GM12878 (cell line): ENCODE data around the gene ATL3. TPM values are rescaled to one million over a fixed set of nuclear protein-coding genes. Genes with fewer than 3 reads are reported as not detected.

Experiments used
- ATAC-seq: fragments of 200-7000 bp; cut with Tn5 transposase; 3 replicates; pipeline ENCODE4 v1.9.1; 2020; ENCODE audit warnings: mild to moderate bottlenecking, moderate library complexity
- BruUV-seq: library from RNA; stranded (reverse); fragments of 400-500 nt; replicated peaks from 2 replicates; lab custom pipeline; 2021; lab: Mats Ljungman, UMichigan
- CTCF ChIA-PET: fragments of 300-600 bp; sonication (Branson Sonifier 250); formaldehyde crosslinking; extraction: SDS; loops from one replicate; lab custom pipeline; 2021; ENCODE audit warnings: inconsistent platforms; lab: Yijun Ruan, JAX
- POLR2A ChIA-PET: fragments of 350-600 bp; formaldehyde crosslinking; extraction: SDS; loops from one replicate; lab custom pipeline; 2021; ENCODE audit warnings: inconsistent platforms; lab: Charles Lee
- RAD21 ChIA-PET: fragments of 300-600 bp; sonication (Branson Sonifier 250); formaldehyde crosslinking; loops from one replicate; lab custom pipeline; 2023; ENCODE audit warnings: antibody characterized with exemption; ENCODE audit not compliant: unreplicated experiment; lab: Charles Lee
- SMC1A ChIA-PET: fragments of 300-600 bp; sonication (Branson Sonifier 250); formaldehyde crosslinking; loops from one replicate; lab custom pipeline; 2023; ENCODE audit not compliant: unreplicated experiment, uncharacterized antibody; lab: Charles Lee
- DNase-seq: peaks from one replicate; pipeline ENCODE4 v3.0.0-alpha.2; 2011; ENCODE audit warnings: low read depth, low spot score
- FAIRE-seq: peaks from 3 replicates; lab custom pipeline; 2011; peaks lifted over from hg19 to GRCh38; lab: Jason Lieb, UNC
- H2AFZ ChIP-seq: 2 replicates; pipeline ENCODE4 v1.6.0; 2011; ENCODE audit warnings: low read depth, low read length, control low read depth; ENCODE audit not compliant: control insufficient read depth
- H3K27ac ChIP-seq: 2 replicates; pipeline ENCODE4 v1.5.1; 2011; ENCODE audit warnings: control low read depth; ENCODE audit not compliant: control insufficient read depth, insufficient read depth
- H3K27me3 ChIP-seq, 2 experiments: replicated peaks in 1 of 2; 2 replicates each; pipeline versions ENCODE4 v1.6.0 to v1.6.1; 2011; ENCODE audit warnings: low read length in 1 of 2; ENCODE audit not compliant: control insufficient read depth in 2 of 2, insufficient read depth in 2 of 2
- H3K36me3 ChIP-seq, 2 experiments: 2 replicates each; pipeline ENCODE4 v1.5.1; 2011; ENCODE audit warnings: low read length in 1 of 2; ENCODE audit not compliant: control insufficient read depth in 2 of 2, insufficient read depth in 2 of 2
- H3K4me1 ChIP-seq: 2 replicates; pipeline ENCODE4 v1.6.1; 2011; ENCODE audit warnings: mild to moderate bottlenecking, low read length, moderate library complexity, mixed read lengths; ENCODE audit not compliant: control insufficient read depth, insufficient read depth
- H3K4me2 ChIP-seq: 2 replicates; pipeline ENCODE4 v1.6.0; 2011; ENCODE audit warnings: control low read depth; ENCODE audit not compliant: control insufficient read depth, insufficient read depth
- H3K4me3 ChIP-seq: fragments of 200-600 bp; sonication (generic); 2 replicates; pipeline ENCODE4 v1.5.1; 2016
- H3K79me2 ChIP-seq: 2 replicates; pipeline ENCODE4 v1.6.0; 2011; ENCODE audit warnings: low read length; ENCODE audit not compliant: control insufficient read depth, insufficient read depth
- H3K9ac ChIP-seq: 2 replicates; pipeline ENCODE4 v1.8.0; 2011; ENCODE audit warnings: low read length, control low read depth, mixed read lengths; ENCODE audit not compliant: control insufficient read depth, insufficient read depth
- H3K9me3 ChIP-seq: replicated peaks from 3 replicates; pipeline ENCODE4 v1.5.1; 2011; ENCODE audit warnings: mild to moderate bottlenecking, low read length; ENCODE audit not compliant: control insufficient read depth, insufficient read depth
- H4K20me1 ChIP-seq: 2 replicates; pipeline ENCODE4 v1.6.0; 2011; ENCODE audit not compliant: control insufficient read depth, insufficient read depth
- ASH2L ChIP-seq: fragments of 300-600, 200-600 bp; sonication (generic); IDR thresholded peaks from 2 replicates; pipeline ENCODE4 v1.6.1; 2017; ENCODE audit warnings: low read depth, mild to moderate bottlenecking, borderline replicate concordance
- ATF2 ChIP-seq: IDR thresholded peaks from 2 replicates; pipeline ENCODE4 v1.6.1; 2012; ENCODE audit warnings: low read length, inconsistent platforms
- CBX5 ChIP-seq: sonication (generic); IDR thresholded peaks from 2 replicates; pipeline ENCODE4 v1.6.1; 2016; ENCODE audit warnings: low read depth, moderate library complexity, mild to moderate bottlenecking, inconsistent platforms
- CUX1 ChIP-seq: IDR thresholded peaks from 2 replicates; pipeline ENCODE4 v1.6.1; 2012; ENCODE audit warnings: improper control_type of control experiment, low read depth, low read length; ENCODE audit not compliant: insufficient replicate concordance
- GATAD2B ChIP-seq: fragments of 450-650 bp; conservative IDR thresholded peaks from 2 replicates; pipeline ENCODE4 v1.6.1; 2017; ENCODE audit warnings: low read depth, mild to moderate bottlenecking, moderate library complexity
- MLLT1 ChIP-seq: fragments of 450-650 bp; IDR thresholded peaks from 2 replicates; pipeline ENCODE4 v1.6.1; 2016; ENCODE audit warnings: mild to moderate bottlenecking
- SKIL ChIP-seq: fragments of 450-650 bp; IDR thresholded peaks from 2 replicates; pipeline ENCODE4 v1.6.1; 2017; ENCODE audit warnings: mild to moderate bottlenecking, low read depth, inconsistent platforms; ENCODE audit not compliant: poor library complexity, severe bottlenecking
- SMAD5 ChIP-seq: IDR thresholded peaks from 2 replicates; pipeline ENCODE4 v1.6.1; 2016; ENCODE audit warnings: antibody characterized with exemption, low read depth
- SPI1 ChIP-seq: IDR thresholded peaks from 2 replicates; pipeline ENCODE4 v1.6.1; 2011; ENCODE audit warnings: low read depth, mild to moderate bottlenecking, low read length, moderate library complexity, borderline replicate concordance; ENCODE audit not compliant: insufficient read depth
- TCF12 ChIP-seq: IDR thresholded peaks from 2 replicates; pipeline ENCODE4 v1.6.1; 2011; ENCODE audit warnings: low read depth, mild to moderate bottlenecking, low read length
- WRNIP1 ChIP-seq: IDR thresholded peaks from 2 replicates; pipeline ENCODE4 v1.6.1; 2011; ENCODE audit warnings: low read depth, low read length, improper control_type of control experiment, borderline replicate concordance
- ZNF384 ChIP-seq: IDR thresholded peaks from 2 replicates; pipeline ENCODE4 v1.6.1; 2012; ENCODE audit warnings: low read depth, mild to moderate bottlenecking, low read length, improper control_type of control experiment, borderline replicate concordance
- whole genome bisulfite sequencing: methylation state at CpG from one replicate; pipeline ENCODE4 v1.1.6; 2016; ENCODE audit warnings: low lambda C conversion rate; ENCODE audit not compliant: insufficient replicate concordance, insufficient coverage; ENCODE audit errors: missing lambda C conversion rate; 5-methylcytosine and 5-hydroxymethylcytosine counted together
- in situ Hi-C: fragments of 300-500 bp; cut with MboI; formaldehyde crosslinking; loops from 9 replicates; pipeline ENCODE4 v1.14.3; 2018; ENCODE audit warnings: mixed read lengths
- intact Hi-C: fragments of 100-400 bp; cut with micrococcal nuclease; formaldehyde crosslinking; loops from one replicate; pipeline ENCODE4 v1.14.2; 2022; ENCODE audit not compliant: unreplicated experiment
- polyA plus RNA-seq, 11 experiments: library from polyadenylated mRNA; depleted of rRNA in 4 of 11; unstranded in 6 of 11; stranded (reverse) in 5 of 11; fragments of >200 nt; fragmentation: Nextera tagmentation in 4 of 11; fragmentation: Illumina TruSeq in 1 of 11; extraction: Ambion mirVana in 4 of 11; extraction: Trizol in 1 of 11; gene quantifications; 1 replicate in 1 of 11; 2 replicates in 10 of 11; pipeline versions ENCODE4 v1.2.1 to v1.2.3, GENCODE V29; 2011 to 2016; ENCODE audit warnings: inconsistent platforms in 2 of 11, missing spikeins in 2 of 11, low read depth in 1 of 11
- total RNA-seq, 4 experiments: library from RNA; depleted of rRNA in 3 of 4; stranded (reverse); fragments of >200 nt in 3 of 4; fragmentation: Illumina TruSeq in 1 of 4; extraction: Trizol in 1 of 4; gene quantifications; 2 replicates each; pipeline versions ENCODE4 v1.2.1 to v1.2.3, GENCODE V29; 2013 to 2021

ATL3 gene
- total and polyA plus RNA-seq, 10 of the 15 experiments (the other 5 are each of a cell fraction or from before 2014, with no cell fraction given), result 12.0 to 36.0 (median 21.5) TPM

GRCh38 chr11:63710476-63711217, 39.5 kb upstream of the ATL3 start:
- DNase-seq (no peak), ATAC-seq (no peak), FAIRE-seq (no peak)
- H3K36me3 ChIP-seq, result no peaks in the 10 kb centered on the region
- in situ Hi-C loops (no loop called here), intact Hi-C loops (no loop called here)
- H3K9ac ChIP-seq, result no peak overlapping the region
- POLR2A ChIA-PET, result interaction anchor here (0.6 kb wide), 1 partner anchor 74 kb away, joined by 3 read pairs; no protein-coding TSS in a partner anchor
- CTCF ChIA-PET, result interaction anchor here (1.3 to 1.5 kb wide), 2 partner anchors 10 to 72 kb away, joined by 4 to 5 read pairs; no protein-coding TSS in a partner anchor
- H3K27ac ChIP-seq, result no peak overlapping the region
- H3K4me3 ChIP-seq, result no peak overlapping the region
- H3K79me2 ChIP-seq, result no peaks in the 10 kb centered on the region; the same call in 1 of the 2 replicates
- H3K9me3 ChIP-seq, result no peaks in the 10 kb centered on the region
- RAD21 ChIA-PET, result interaction anchor here (1.2 kb wide), 1 partner anchor 28 kb away, joined by 4 read pairs; no protein-coding TSS in a partner anchor
- BruUV-seq, result no TSS peak
- H3K4me2 ChIP-seq, result no peak overlapping the region
- no peaks in the 10 kb centered on the region for H3K27me3 ChIP-seq
- no peaks in the 10 kb centered on the region for H4K20me1 ChIP-seq
- 95% methylated on average over 11 of the region's 11 CpGs for WGBS
- SMC1A ChIA-PET, result interaction anchor here (2.0 kb wide), 1 partner anchor 16 kb away, joined by 4 read pairs; no protein-coding TSS in a partner anchor
- H2AFZ ChIP-seq, result no peak overlapping the region
- H3K4me1 ChIP-seq, result no peaks in the 10 kb centered on the region
- no peak for TF ChIP-seq ZNF384
- TF ChIP-seq WRNIP1, result no peak
- no peak for TF ChIP-seq CUX1
- no peak for TF ChIP-seq TCF12
- no peak for TF ChIP-seq ATF2
- TF ChIP-seq CBX5, result no peak
- no peak for TF ChIP-seq MLLT1
- TF ChIP-seq SPI1, result no peak
- no peak for TF ChIP-seq SKIL
- TF ChIP-seq SMAD5, result no peak
- TF ChIP-seq GATAD2B, result no peak
- no peak for TF ChIP-seq ASH2L
